ENCODE measurements around the gene POFUT2.

POFUT2 gene

GRCh38 chr21:45283035-45283610 is 4.6 kb downstream of the POFUT2 start:
- DNase-seq (ENCODE audit: low read depth in 2 of 2), result no peak

- DNase-seq (ENCODE audit: low read depth in 2 of 2), result no peak
Observed at GRCh38 chr21:45282283-45283034, 5.2 kb downstream of the POFUT2 start.

- DNase-seq (ENCODE audit: low read depth in 2 of 2), result no peak
Observed at GRCh38 chr21:45281411-45282282, 6.0 kb downstream of the POFUT2 start.

GRCh38 chr21:45280969-45281368 is 6.7 kb downstream of the POFUT2 start:
- DNase-seq (ENCODE audit: low read depth in 2 of 2), result no peak

GRCh38 chr21:45280178-45280821 is 7.4 kb downstream of the POFUT2 start:
- DNase-seq (ENCODE audit: low read depth in 2 of 2), result no peak

- DNase-seq (ENCODE audit: low read depth in 2 of 2), result no peak
Observed at GRCh38 chr21:45279446-45280177, 8.1 kb downstream of the POFUT2 start.

- DNase-seq (ENCODE audit: low read depth in 2 of 2), result no peak
Observed at GRCh38 chr21:45278156-45278911, 9.4 kb downstream of the POFUT2 start.

- DNase-seq (ENCODE audit: low read depth in 2 of 2), result no peak
Observed at GRCh38 chr21:45277101-45278045, 10.3 kb downstream of the POFUT2 start.

GRCh38 chr21:45276596-45276995 is 11.1 kb downstream of the POFUT2 start:
- no peak for DNase-seq (ENCODE audit: low read depth in 2 of 2)

GRCh38 chr21:45270306-45270821 is 17.3 kb downstream of the POFUT2 start:
- DNase-seq (ENCODE audit: low read depth in 2 of 2), result no peak

GRCh38 chr21:45269861-45270260 is 17.8 kb downstream of the POFUT2 start:
- no peak for DNase-seq (ENCODE audit: low read depth in 2 of 2)

GRCh38 chr21:45267390-45267760 is 20.3 kb downstream of the POFUT2 start:
- DNase-seq (ENCODE audit: low read depth in 2 of 2), result no peak

- no peak for DNase-seq (ENCODE audit: low read depth in 2 of 2)
Observed at GRCh38 chr21:45266518-45267389, 20.9 kb downstream of the POFUT2 start.

- no peak for DNase-seq (ENCODE audit: low read depth in 2 of 2)
Observed at GRCh38 chr21:45265721-45266517, 21.8 kb downstream of the POFUT2 start.

GRCh38 chr21:45264912-45265515 is 22.7 kb downstream of the POFUT2 start:
- no peak for DNase-seq (ENCODE audit: low read depth in 2 of 2)

- no peak for DNase-seq (ENCODE audit: low read depth in 2 of 2)
Observed at GRCh38 chr21:45264146-45264911, 23.4 kb downstream of the POFUT2 start.
